ENCODE data around the gene WTAP.

The WTAP gene

GRCh38 chr6:159800141-159800865 is 73.0 kb downstream of the WTAP start, which contains the start of gene PNLDC1:
Gene PNLDC1, plus strand, starts transcription at chr6:159800276. Its CDS starts 32 bp downstream, at chr6:159800308.
- DNase-seq (ENCODE audit: extremely low read depth, low read depth), result no peak
- H3K4me3 ChIP-seq (replicated peaks; ENCODE audit: low read depth, low read length), result no peak within 1 kb of the TSS
- TF ChIP-seq CTCF (IDR thresholded peaks at IDR 0.05; ENCODE audit: low read depth, low read length, missing control alignments), result no peak

- TF ChIP-seq CTCF (IDR thresholded peaks at IDR 0.05; ENCODE audit: low read depth, low read length, missing control alignments), result no peak
- no peak for DNase-seq (ENCODE audit: extremely low read depth, low read depth)
- no peak overlapping the region for H3K4me3 ChIP-seq (replicated peaks; ENCODE audit: low read depth, low read length)
These were observed 74.6 kb downstream of the WTAP start for GRCh38 chr6:159801935-159802334.

GRCh38 chr6:159804504-159804903 is 77.2 kb downstream of the WTAP start:
- TF ChIP-seq CTCF (IDR thresholded peaks at IDR 0.05; ENCODE audit: low read depth, low read length, missing control alignments), result no peak
- DNase-seq (ENCODE audit: extremely low read depth, low read depth), result no peak
- H3K4me3 ChIP-seq (replicated peaks; ENCODE audit: low read depth, low read length), result no peak overlapping the region

- DNase-seq (ENCODE audit: extremely low read depth, low read depth), result no peak
- no peak overlapping the region for H3K4me3 ChIP-seq (replicated peaks; ENCODE audit: low read depth, low read length)
- no peak for TF ChIP-seq CTCF (IDR thresholded peaks at IDR 0.05; ENCODE audit: low read depth, low read length, missing control alignments)
These were observed 78.2 kb downstream of the WTAP start for GRCh38 chr6:159805440-159806020.

Measured in HFF-Myc (cell line).